GM10248 (cell line): Measurements from ENCODE around the gene GNRH2.
"Not testable (repeated sequence)": the region's sequence is repeated elsewhere in the genome, so short reads cannot be mapped to it uniquely, and the experiment has no call there.

Experiments used
- CTCF ChIA-PET: fragments of 300-600 bp; sonication (Branson Sonifier 250); formaldehyde crosslinking; extraction: SDS; loops from one replicate; lab custom pipeline; 2021; ENCODE audit warnings: antibody characterized with exemption; lab: Yijun Ruan, JAX
- POLR2A ChIA-PET: fragments of 350-650 bp; sonication (Branson Sonifier 250); formaldehyde crosslinking; extraction: SDS; loops from one replicate; lab custom pipeline; 2020; ENCODE audit warnings: antibody characterized with exemption; lab: Yijun Ruan, JAX
- DNase-seq: peaks from one replicate; pipeline ENCODE4 v3.0.0; 2012; ENCODE audit errors: extremely low spot score
- CTCF ChIP-seq: IDR thresholded peaks from 2 replicates; pipeline ENCODE4 v1.5.1; 2012; ENCODE audit warnings: mild to moderate bottlenecking, low read depth; ENCODE audit errors: extremely low read depth, missing control alignments, control extremely low read depth

The GNRH2 gene

GRCh38 chr20:3072530-3073250 is 29.3 kb downstream of the GNRH2 start:
- DNase-seq, result no peak
- TF ChIP-seq CTCF, result no peak
- POLR2A ChIA-PET, result interaction anchor here (0.6 kb wide), 2 partner anchors 22 to 807 kb away, joined by 3 to 5 read pairs; no protein-coding TSS in a partner anchor
- CTCF ChIA-PET, result interaction anchor here (1.1 to 1.9 kb wide), 2 partner anchors 19 to 24 kb away, joined by 4 to 8 read pairs; no protein-coding TSS in a partner anchor

GRCh38 chr20:3073251-3073643 is 29.8 kb downstream of the GNRH2 start:
- ChIA-PET POLR2A (interaction anchor here (0.6 kb wide), 1 partner anchor 22 kb away, joined by 3 read pairs; no protein-coding TSS in a partner anchor), CTCF (interaction anchor here (1.1 to 1.9 kb wide), 2 partner anchors 19 to 23 kb away, joined by 4 to 8 read pairs; no protein-coding TSS in a partner anchor)
- not testable (repeated sequence) for DNase-seq

GRCh38 chr20:3074812-3075211 is 31.4 kb downstream of the GNRH2 start:
- POLR2A ChIA-PET, result no interaction called here
- TF ChIP-seq CTCF, result no peak
- no peak for DNase-seq

DNA sequence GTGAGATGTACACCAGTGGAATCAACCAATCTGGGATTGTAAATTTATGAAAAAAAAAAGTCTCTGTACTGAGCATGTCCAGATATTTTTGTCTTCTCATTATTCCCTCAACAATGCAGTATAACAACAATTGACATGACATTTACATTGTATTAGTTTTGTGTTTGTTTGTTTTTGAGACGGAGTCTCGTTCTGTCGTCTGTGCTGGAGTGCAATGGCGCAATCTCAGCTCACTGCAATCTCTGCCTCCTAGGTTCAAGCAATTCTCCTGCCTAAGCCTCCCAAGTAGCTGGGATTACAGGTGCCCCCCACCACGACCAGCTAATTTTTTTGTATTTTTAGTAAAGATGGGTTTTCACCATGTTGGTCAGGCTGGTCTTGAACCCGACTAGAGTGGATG is 31.9 kb downstream of the GNRH2 start:
- DNase-seq, POLR2A ChIA-PET: not testable (repeated sequence)
- CTCF ChIA-PET, result interaction anchor here (0.8 to 2.0 kb wide), 2 partner anchors 15 to 22 kb away, joined by 3 to 5 read pairs; no protein-coding TSS in a partner anchor

More at GRCh38 chr20:3074812-3075211, 31.4 kb downstream of the GNRH2 start:
- CTCF ChIA-PET, result interaction anchor here (0.8 to 2.0 kb wide), 3 partner anchors 14 to 203 kb away, joined by 3 to 5 read pairs (median 3); no protein-coding TSS in a partner anchor

DNA sequence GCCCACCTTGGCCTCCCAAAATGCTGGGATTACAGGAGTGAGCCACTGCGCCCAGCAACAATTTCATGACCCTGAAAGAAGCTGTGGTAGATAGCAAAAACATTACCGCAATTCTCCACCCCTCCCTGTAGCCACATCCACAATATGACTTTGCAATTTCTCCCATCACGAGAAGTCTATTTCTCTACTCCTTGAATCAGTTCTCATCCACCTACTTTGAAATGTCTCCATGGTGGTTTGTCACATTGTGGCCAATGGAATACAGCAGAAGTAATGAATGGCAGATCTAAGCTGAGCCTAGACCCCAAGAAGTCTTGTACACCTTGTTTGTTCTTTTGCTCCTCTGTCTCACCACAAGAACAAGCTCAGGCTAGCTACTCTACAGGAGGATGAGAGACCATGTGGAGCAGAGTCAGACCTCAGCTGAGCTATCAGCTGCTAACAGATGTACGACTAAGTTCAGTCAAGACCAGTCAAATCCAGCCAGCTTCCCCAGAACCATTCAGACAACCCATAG is 34.3 kb downstream of the GNRH2 start:
- no peak for TF ChIP-seq CTCF
- no peak for DNase-seq
- CTCF ChIA-PET, result interaction anchor here (0.9 to 1.3 kb wide), 4 partner anchors 10 to 239 kb away, joined by 3 to 4 read pairs (median 4); no protein-coding TSS in a partner anchor
- POLR2A ChIA-PET, result no interaction called here

DNA sequence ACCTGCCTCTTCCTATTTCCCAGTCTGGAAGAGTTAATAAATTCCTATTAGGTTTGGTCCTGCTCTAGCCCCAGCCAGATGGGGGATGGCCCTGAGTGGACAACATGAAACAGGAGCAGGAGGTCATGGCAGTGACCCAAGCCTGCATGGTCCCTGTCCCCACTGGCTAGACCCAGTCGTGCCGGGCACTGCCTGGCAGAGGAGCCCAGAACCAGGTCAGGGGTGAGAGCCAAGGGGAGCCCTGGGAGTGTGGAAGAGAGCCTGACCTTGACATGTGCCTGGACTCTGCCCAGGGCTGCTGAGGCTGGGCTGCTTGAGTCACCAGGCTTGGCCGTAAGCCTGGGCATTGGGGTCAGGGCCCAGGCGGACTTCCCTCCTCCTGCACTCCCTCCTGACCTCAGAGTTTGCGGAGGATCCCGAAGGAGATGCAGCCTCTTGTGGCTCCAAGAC is 37.5 kb downstream of the GNRH2 start:
- ChIA-PET CTCF (no interaction called here), POLR2A (no interaction called here)
- no peak for TF ChIP-seq CTCF
- DNase-seq, result no peak

DNA sequence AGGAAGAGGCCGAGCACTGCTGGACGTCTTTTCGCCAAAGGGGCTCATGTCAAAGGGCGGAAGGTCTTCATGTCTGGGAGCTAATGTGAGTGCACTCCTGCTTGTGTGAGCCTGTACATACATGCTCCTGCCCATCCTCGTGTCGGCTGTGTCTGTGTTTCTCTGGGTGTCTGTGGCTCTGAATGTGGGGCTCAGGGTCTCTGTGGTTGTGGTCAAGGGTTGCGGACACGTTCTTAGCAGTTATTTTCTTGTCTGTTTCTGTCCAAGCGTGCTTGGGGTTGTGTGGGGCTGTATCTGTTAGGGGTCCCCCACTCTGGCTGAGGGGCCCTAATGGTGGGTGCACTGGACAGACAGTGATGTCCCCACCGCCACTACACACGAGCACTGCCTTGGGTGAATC is 38.2 kb downstream of the GNRH2 start:
- ChIA-PET POLR2A (no interaction called here), CTCF (no interaction called here)
- DNase-seq, result no peak
- no peak for TF ChIP-seq CTCF
